Right atrium auricular region (tissue), 2 donors: ENCODE results near the gene GAK. TPM values are rescaled to one million over a fixed set of nuclear protein-coding genes. Genes with fewer than 3 reads are reported as not detected.

Experiments
- DNase-seq: peaks from one replicate; pipeline ENCODE4 v3.0.0-alpha.2; 2019; ENCODE audit warnings: low spot score
- H3K27ac ChIP-seq, 2 donors: fragments of 200-600 bp; sonication (generic); 1 replicate in 1 of 2; 2 replicates in 1 of 2; pipeline ENCODE4 v1.5.1; 2016 to 2019
- H3K27me3 ChIP-seq, 2 donors: fragments of 200-600 bp; sonication (generic); one replicate each; pipeline versions ENCODE4 v1.5.1 to v1.6.0; 2017 to 2019
- H3K36me3 ChIP-seq: fragments of 200-600 bp; sonication (generic); one replicate; pipeline ENCODE4 v1.5.1; 2016
- H3K4me1 ChIP-seq, 2 donors: fragments of 200-600 bp; sonication (generic); one replicate each; pipeline versions ENCODE4 v1.5.1 to v1.6.0; 2017 to 2019
- H3K4me3 ChIP-seq, 2 donors: fragments of 200-600 bp; sonication (generic); 1 replicate in 1 of 2; 2 replicates in 1 of 2; pipeline ENCODE4 v1.5.1; 2017 to 2019; ENCODE audit warnings: mild to moderate bottlenecking in 1 of 2, moderate library complexity in 1 of 2
- H3K9me3 ChIP-seq, 2 donors: fragments of 200-600 bp; sonication (generic); one replicate each; pipeline ENCODE4 v1.5.1; 2019
- CTCF ChIP-seq, 2 donors: fragments of 200-600 bp; sonication (generic); IDR thresholded peaks; one replicate each; pipeline ENCODE4 v1.5.1; 2019; ENCODE audit warnings: antibody characterized with exemption in 2 of 2
- total RNA-seq, 2 donors: library from RNA; depleted of rRNA; stranded (reverse); fragments of >200 nt; gene quantifications; one replicate each; pipeline ENCODE4 v1.1.0, GENCODE V29; 2016

GAK gene
- total RNA-seq, 2 donors from 2014 or later, result 27.8 to 52.2 TPM

GRCh38 chr4:869776-870175 lies 62.3 kb downstream of the GAK start:
- Histone ChIP-seq H3K36me3 (peaks cover 73% of the 10 kb centered on the region), H3K4me1 (no peaks in the 10 kb centered on the region), H3K27ac (no peak overlapping the region), H3K4me3 (no peak overlapping the region), H3K9me3 (no peaks in the 10 kb centered on the region), H3K27me3 (no peaks in the 10 kb centered on the region)
- TF ChIP-seq CTCF (IDR thresholded peaks at IDR 0.05), result no peak
- no peak for DNase-seq

GRCh38 chr4:868421-868820 lies 63.7 kb downstream of the GAK start:
- Histone ChIP-seq H3K4me1 (no peaks in the 10 kb centered on the region), H3K36me3 (peaks cover 76% of the 10 kb centered on the region), H3K9me3 (no peaks in the 10 kb centered on the region), H3K4me3 (no peak overlapping the region), H3K27me3 (no peaks in the 10 kb centered on the region), H3K27ac (no peak overlapping the region)
- TF ChIP-seq CTCF (IDR thresholded peaks at IDR 0.05), result no peak
- no peak for DNase-seq

- no peaks in the 10 kb centered on the region for H3K4me1 ChIP-seq
- H3K9me3 ChIP-seq, result no peaks in the 10 kb centered on the region
- H3K27ac ChIP-seq, result no peak overlapping the region
- DNase-seq, result no peak
- no peak overlapping the region for H3K4me3 ChIP-seq
- H3K27me3 ChIP-seq, result no peaks in the 10 kb centered on the region
- no peak for TF ChIP-seq CTCF (IDR thresholded peaks at IDR 0.05)
- peaks cover 82% of the 10 kb centered on the region for H3K36me3 ChIP-seq
Measured at GRCh38 chr4:867526-868250, 64.4 kb downstream of the GAK start.

GRCh38 chr4:866761-867390 lies 65.2 kb downstream of the GAK start:
- no peaks in the 10 kb centered on the region for H3K9me3 ChIP-seq
- no peak for TF ChIP-seq CTCF (IDR thresholded peaks at IDR 0.05)
- H3K4me1 ChIP-seq, result no peaks in the 10 kb centered on the region
- no peak overlapping the region for H3K4me3 ChIP-seq
- H3K27me3 ChIP-seq, result no peaks in the 10 kb centered on the region
- peaks cover 83% of the 10 kb centered on the region for H3K36me3 ChIP-seq
- no peak for DNase-seq
- H3K27ac ChIP-seq, result no peak overlapping the region

GRCh38 chr4:866068-866760 lies 65.9 kb downstream of the GAK start:
- no peaks in the 10 kb centered on the region for H3K9me3 ChIP-seq
- no peak for DNase-seq
- H3K4me3 ChIP-seq, result no peak overlapping the region
- peaks cover 83% of the 10 kb centered on the region for H3K36me3 ChIP-seq
- TF ChIP-seq CTCF (IDR thresholded peaks at IDR 0.05), result no peak
- no peaks in the 10 kb centered on the region for H3K4me1 ChIP-seq
- no peaks in the 10 kb centered on the region for H3K27me3 ChIP-seq
- H3K27ac ChIP-seq, result no peak overlapping the region
